CD4-positive, alpha-beta T cell (primary cell): ENCODE data around the gene MBNL1. TPM values are rescaled to one million over a fixed set of nuclear protein-coding genes. Genes with fewer than 3 reads are reported as not detected.

ENCODE experiments used
- ATAC-seq: fragments of 200-7000 bp; cut with Tn5 transposase; one replicate; pipeline ENCODE4 v1.10.0; 2022; ENCODE audit warnings: mild to moderate bottlenecking; ENCODE audit not compliant: poor library complexity
- CTCF ChIA-PET: fragments of 350-600 bp; sonication (Branson Sonifier 250); formaldehyde crosslinking; loops from one replicate; lab custom pipeline; 2021; ENCODE audit warnings: antibody characterized with exemption, inconsistent platforms; lab: Charles Lee
- POLR2A ChIA-PET: fragments of 350-600 bp; sonication (Branson Sonifier 250); formaldehyde crosslinking; loops from one replicate; lab custom pipeline; 2021; ENCODE audit warnings: antibody characterized with exemption, inconsistent platforms; lab: Charles Lee
- DNase-seq, 14 experiments: peaks; one replicate each; pipeline ENCODE4 v3.0.0-alpha.2; 2013 to 2020; ENCODE audit warnings: mixed read lengths in 2 of 14
- H3K27ac ChIP-seq, 2 donors: one replicate each; pipeline versions ENCODE4 v1.5.1 to v1.7.0; 2013; ENCODE audit warnings: low read length in 2 of 2, low read depth in 1 of 2, mild to moderate bottlenecking in 1 of 2
- H3K27me3 ChIP-seq, 2 experiments: 1 replicate in 1 of 2; 2 replicates in 1 of 2; pipeline versions ENCODE4 v1.6.1 to v1.7.0; 2013; ENCODE audit warnings: low read length in 2 of 2, control low read depth in 1 of 2, mild to moderate bottlenecking in 1 of 2, moderate library complexity in 1 of 2; ENCODE audit not compliant: insufficient read depth in 2 of 2, control insufficient read depth in 1 of 2
- H3K36me3 ChIP-seq: one replicate; pipeline ENCODE4 v1.6.1; 2013; ENCODE audit warnings: low read length, control low read depth; ENCODE audit not compliant: insufficient read depth
- H3K4me1 ChIP-seq: one replicate; pipeline ENCODE4 v1.6.1; 2013; ENCODE audit warnings: low read length, control low read depth; ENCODE audit not compliant: insufficient read depth
- H3K4me3 ChIP-seq: one replicate; pipeline ENCODE4 v1.5.1; 2013; ENCODE audit warnings: mild to moderate bottlenecking, low read length, moderate library complexity
- H3K9me3 ChIP-seq, 2 experiments: 1 replicate in 1 of 2; 2 replicates in 1 of 2; pipeline versions ENCODE4 v1.6.1 to v1.7.0; 2013; ENCODE audit warnings: low read length in 2 of 2, mild to moderate bottlenecking in 2 of 2, control low read depth in 1 of 2, moderate library complexity in 1 of 2; ENCODE audit not compliant: control insufficient read depth in 1 of 2, insufficient read depth in 1 of 2
- H3K27ac Mint-ChIP-seq: one replicate; pipeline ENCODE4 v1.8.0; 2020; ENCODE audit warnings: mixed read lengths
- H3K27me3 Mint-ChIP-seq: one replicate; pipeline ENCODE4 v1.8.0; 2021; ENCODE audit warnings: mixed read lengths
- H3K36me3 Mint-ChIP-seq: one replicate; pipeline ENCODE4 v1.8.0; 2021; ENCODE audit warnings: low read depth, mixed read lengths
- H3K4me1 Mint-ChIP-seq: one replicate; pipeline ENCODE4 v1.8.0; 2021; ENCODE audit warnings: low read depth, mixed read lengths
- H3K4me3 Mint-ChIP-seq: one replicate; pipeline ENCODE4 v1.8.0; 2020; ENCODE audit warnings: mild to moderate bottlenecking, mixed read lengths
- H3K9me3 Mint-ChIP-seq: one replicate; pipeline ENCODE4 v1.8.0; 2020; ENCODE audit warnings: mixed read lengths
- intact Hi-C, 2 experiments: fragments of 100-400 bp; cut with DNase I in 1 of 2; cut with micrococcal nuclease in 1 of 2; formaldehyde crosslinking; loops; one replicate each; pipeline versions ENCODE4 v1.15.1 to v1.9.0; 2023 to 2025; cut with DNase I, micrococcal nuclease
- total RNA-seq, 174 experiments: library from RNA in 2 of 174; stranded (reverse) in 2 of 174; gene quantifications; one replicate each; pipeline ENCODE4 v1.2.3 and lab custom pipeline; 2021 to 2026
- TF ChIP-seq, protein P1 (sequence below): fragments of 200-600 bp; IDR thresholded peaks from one replicate; pipeline ENCODE4 v1.8.0; 2022; ENCODE audit warnings: antibody characterized with exemption, mild to moderate bottlenecking

The MBNL1 gene
- total RNA-seq, 2 experiments from 2014 or later: 551 to 561 TPM

DNA sequence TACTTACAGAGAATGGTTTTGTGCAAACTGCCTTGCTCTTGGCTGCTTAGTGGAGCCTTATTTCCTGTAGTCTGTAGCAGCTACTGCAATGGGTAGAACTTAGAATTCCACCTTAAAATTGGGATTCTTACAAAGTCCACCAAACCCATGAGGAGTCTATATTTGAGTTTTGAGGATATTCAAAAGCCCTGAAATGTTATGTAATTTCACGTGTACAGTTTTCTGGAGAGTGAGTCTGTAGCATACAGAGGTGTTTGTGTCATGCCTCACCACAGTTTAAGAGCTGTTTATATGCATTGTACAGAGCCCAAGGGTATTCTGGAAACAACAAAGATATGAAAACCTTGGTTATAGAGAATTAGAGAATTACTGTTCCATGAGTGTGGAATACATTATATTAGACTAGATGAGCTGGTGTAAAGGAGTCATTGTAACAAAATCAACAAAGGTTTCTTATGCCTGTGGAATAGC is 114.4 kb downstream of the MBNL1 start:
- Mint-ChIP-seq H3K4me3 (peak overlapping the region; percentile 86), H3K36me3 (peaks cover 69% of the 10 kb centered on the region), H3K9me3 (no peaks in the 10 kb centered on the region), H3K27me3 (no peaks in the 10 kb centered on the region), H3K27ac (peak overlapping the region; percentile 87), H3K4me1 (peaks cover 92% of the 10 kb centered on the region)
- peaks cover 13% of the 10 kb centered on the region for H3K4me1 ChIP-seq
- H3K27ac ChIP-seq: peak overlapping the region; percentile 7 to 52
- ATAC-seq: peak; percentile 46
- no peaks in the 10 kb centered on the region for H3K27me3 ChIP-seq
- H3K9me3 ChIP-seq: no peaks in the 10 kb centered on the region
- intact Hi-C loops: loop anchor here (5.0 to 10.0 kb wide), 2 partner anchors 36 to 108 kb away; no protein-coding TSS in a partner anchor
- ChIA-PET POLR2A (interaction anchor here (0.8 to 1.3 kb wide), 3 partner anchors 8 to 126 kb away, joined by 3 read pairs; no protein-coding TSS in a partner anchor), CTCF (interaction anchor here (1.0 kb wide), 1 partner anchor 89 kb away, joined by 3 read pairs; no protein-coding TSS in a partner anchor)
- H3K36me3 ChIP-seq: peaks cover 24% of the 10 kb centered on the region
- DNase-seq: no peak
- TF ChIP-seq, protein P1, sequence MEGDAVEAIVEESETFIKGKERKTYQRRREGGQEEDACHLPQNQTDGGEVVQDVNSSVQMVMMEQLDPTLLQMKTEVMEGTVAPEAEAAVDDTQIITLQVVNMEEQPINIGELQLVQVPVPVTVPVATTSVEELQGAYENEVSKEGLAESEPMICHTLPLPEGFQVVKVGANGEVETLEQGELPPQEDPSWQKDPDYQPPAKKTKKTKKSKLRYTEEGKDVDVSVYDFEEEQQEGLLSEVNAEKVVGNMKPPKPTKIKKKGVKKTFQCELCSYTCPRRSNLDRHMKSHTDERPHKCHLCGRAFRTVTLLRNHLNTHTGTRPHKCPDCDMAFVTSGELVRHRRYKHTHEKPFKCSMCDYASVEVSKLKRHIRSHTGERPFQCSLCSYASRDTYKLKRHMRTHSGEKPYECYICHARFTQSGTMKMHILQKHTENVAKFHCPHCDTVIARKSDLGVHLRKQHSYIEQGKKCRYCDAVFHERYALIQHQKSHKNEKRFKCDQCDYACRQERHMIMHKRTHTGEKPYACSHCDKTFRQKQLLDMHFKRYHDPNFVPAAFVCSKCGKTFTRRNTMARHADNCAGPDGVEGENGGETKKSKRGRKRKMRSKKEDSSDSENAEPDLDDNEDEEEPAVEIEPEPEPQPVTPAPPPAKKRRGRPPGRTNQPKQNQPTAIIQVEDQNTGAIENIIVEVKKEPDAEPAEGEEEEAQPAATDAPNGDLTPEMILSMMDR: no peak
- no peak overlapping the region for H3K4me3 ChIP-seq

DNA sequence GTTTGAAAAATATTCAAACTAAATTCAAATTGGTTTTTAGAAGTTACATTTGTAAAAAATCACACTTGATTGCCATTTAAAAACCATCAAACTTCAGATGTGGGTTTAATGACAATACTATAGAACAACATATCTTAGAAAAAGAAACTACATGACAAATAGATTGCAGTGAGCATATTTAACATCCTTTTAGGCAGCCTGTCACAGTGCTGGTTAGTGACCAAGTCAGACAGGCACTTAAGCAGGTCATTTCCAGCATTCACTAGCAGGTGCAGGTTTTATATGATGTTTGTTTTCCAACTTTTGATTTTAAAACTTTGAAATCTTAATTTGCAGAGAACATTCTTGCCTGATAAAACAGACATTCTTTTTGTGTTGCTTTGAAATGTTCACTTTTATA is 115.7 kb downstream of the MBNL1 start:
- POLR2A ChIA-PET: no interaction called here
- peak overlapping the region; percentile 53 for H3K4me3 Mint-ChIP-seq
- peaks cover 14% of the 10 kb centered on the region for H3K4me1 ChIP-seq

DNA sequence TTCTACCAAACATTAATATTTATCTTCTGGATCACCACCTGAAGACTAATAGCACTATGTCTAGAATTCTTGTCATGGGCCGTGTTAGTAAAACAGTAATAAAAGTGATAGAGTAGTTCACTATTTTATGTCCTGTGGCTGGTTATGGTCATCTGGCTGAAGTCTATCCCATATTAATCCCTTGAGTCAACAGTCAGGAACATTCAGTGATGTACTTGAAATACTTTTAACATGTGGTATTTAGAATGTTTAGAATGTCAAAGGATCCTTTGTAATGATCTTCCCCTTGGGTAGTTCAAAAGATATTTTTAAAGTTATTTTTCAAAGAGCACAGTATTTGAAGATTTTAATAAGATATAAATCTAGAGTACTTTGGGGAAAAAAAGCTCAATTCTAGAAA is 117.0 kb downstream of the MBNL1 start:
- TF ChIP-seq, protein P1: no peak
- Mint-ChIP-seq H3K36me3 (peaks cover 70% of the 10 kb centered on the region), H3K9me3 (no peaks in the 10 kb centered on the region), H3K27ac (peak overlapping the region; percentile 71), H3K27me3 (no peaks in the 10 kb centered on the region), H3K4me3 (no peak overlapping the region), H3K4me1 (peaks cover 88% of the 10 kb centered on the region)
- no peaks in the 10 kb centered on the region for H3K27me3 ChIP-seq
- DNase-seq (no peak), ATAC-seq (no peak)
- POLR2A ChIA-PET: no interaction called here
- no peak overlapping the region for H3K27ac ChIP-seq
- H3K9me3 ChIP-seq: no peaks in the 10 kb centered on the region
- intact Hi-C loops: loop anchor here (5.0 to 10.0 kb wide), 2 partner anchors 53 to 111 kb away; no protein-coding TSS in a partner anchor
- peaks cover 22% of the 10 kb centered on the region for H3K4me1 ChIP-seq
- no peak overlapping the region for H3K4me3 ChIP-seq
- peaks cover 40% of the 10 kb centered on the region for H3K36me3 ChIP-seq
- CTCF ChIA-PET: interaction anchor here (0.9 kb wide), 1 partner anchor 26 kb away, joined by 3 read pairs; no protein-coding TSS in a partner anchor

More for the DNA sequence above, 115.7 kb downstream of the MBNL1 start:
- DNase-seq: peak in 2 of 14 experiments; percentile 17 to 37
- CTCF ChIA-PET: interaction anchor here (0.8 kb wide), 1 partner anchor 201 kb away, joined by 3 read pairs; no protein-coding TSS in a partner anchor
- intact Hi-C loops: loop anchor here (5.0 to 10.0 kb wide), 2 partner anchors 37 to 110 kb away; no protein-coding TSS in a partner anchor
- H3K27ac ChIP-seq: no peak overlapping the region
- H3K27me3 ChIP-seq: no peaks in the 10 kb centered on the region
- ATAC-seq: peak; percentile 64
- TF ChIP-seq, protein P1: no peak
- Mint-ChIP-seq H3K27ac (peak overlapping the region; percentile 87), H3K9me3 (no peaks in the 10 kb centered on the region), H3K4me1 (peaks cover 92% of the 10 kb centered on the region), H3K27me3 (no peaks in the 10 kb centered on the region), H3K36me3 (peaks cover 72% of the 10 kb centered on the region)
- H3K9me3 ChIP-seq: no peaks in the 10 kb centered on the region
- no peak overlapping the region for H3K4me3 ChIP-seq
- H3K36me3 ChIP-seq: peaks cover 32% of the 10 kb centered on the region
